ENCODE data around the gene DACH1.

DACH1 gene

DNA sequence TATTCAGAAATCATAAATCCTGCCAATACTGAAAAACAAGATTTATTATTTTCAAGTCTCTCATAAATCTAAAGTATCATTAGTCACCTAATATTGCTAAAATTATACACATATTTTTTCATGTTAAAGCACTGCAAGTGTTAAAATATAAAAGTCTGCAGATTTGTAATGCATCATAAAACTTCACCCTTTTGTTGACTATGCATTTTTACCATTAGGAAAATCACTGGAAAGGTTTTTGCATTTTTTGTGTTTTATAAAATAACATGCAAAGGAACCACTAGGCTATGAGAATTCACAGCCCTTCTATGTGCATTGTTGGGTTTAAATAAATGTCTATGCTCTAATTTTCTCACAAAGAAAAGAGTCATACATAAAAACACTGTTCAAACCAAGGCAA lies 407.3 kb downstream of the DACH1 start:
- no peak overlapping the region for H3K27ac Mint-ChIP-seq (ENCODE audit: low read depth)
- DNase-seq (ENCODE audit: low spot score in 2 of 2) (no peak), ATAC-seq (replicated peaks; ENCODE audit: extremely low read depth, poor library complexity, severe bottlenecking) (no peak)
- no peaks in the 10 kb centered on the region for H3K27me3 Mint-ChIP-seq
- H3K4me1 Mint-ChIP-seq, result no peaks in the 10 kb centered on the region
- H3K36me3 Mint-ChIP-seq (ENCODE audit: insufficient read depth), result no peaks in the 10 kb centered on the region
- no peak overlapping the region for H3K4me3 Mint-ChIP-seq
- peaks cover 5% of the 10 kb centered on the region for H3K9me3 Mint-ChIP-seq

DNA sequence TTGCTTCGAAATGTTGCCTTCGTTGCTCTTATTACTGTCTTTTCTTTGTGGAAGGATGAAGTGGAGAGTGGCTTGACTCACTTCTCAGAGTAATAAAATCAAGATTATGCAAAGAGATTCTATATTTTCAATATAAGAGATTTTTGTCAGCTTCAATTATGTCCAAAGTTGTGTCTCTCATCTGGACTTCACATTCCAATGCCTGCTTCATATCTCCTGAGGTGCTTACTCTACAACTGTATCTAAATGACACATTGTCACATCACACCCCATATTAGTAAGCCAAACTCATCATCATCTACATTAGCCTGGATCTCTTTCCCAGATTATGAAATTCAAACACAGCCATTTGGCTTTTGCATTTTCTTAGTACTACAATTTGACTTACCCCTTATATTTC lies 409.4 kb downstream of the DACH1 start:
- Mint-ChIP-seq H3K27me3 (no peaks in the 10 kb centered on the region), H3K9me3 (no peaks in the 10 kb centered on the region), H3K4me3 (no peak overlapping the region), H3K36me3 (ENCODE audit: insufficient read depth) (no peaks in the 10 kb centered on the region), H3K4me1 (no peaks in the 10 kb centered on the region), H3K27ac (ENCODE audit: low read depth) (no peak overlapping the region)
- ATAC-seq (replicated peaks; ENCODE audit: extremely low read depth, poor library complexity, severe bottlenecking), result no peak
- no peak for DNase-seq (ENCODE audit: low spot score in 2 of 2)

DNA sequence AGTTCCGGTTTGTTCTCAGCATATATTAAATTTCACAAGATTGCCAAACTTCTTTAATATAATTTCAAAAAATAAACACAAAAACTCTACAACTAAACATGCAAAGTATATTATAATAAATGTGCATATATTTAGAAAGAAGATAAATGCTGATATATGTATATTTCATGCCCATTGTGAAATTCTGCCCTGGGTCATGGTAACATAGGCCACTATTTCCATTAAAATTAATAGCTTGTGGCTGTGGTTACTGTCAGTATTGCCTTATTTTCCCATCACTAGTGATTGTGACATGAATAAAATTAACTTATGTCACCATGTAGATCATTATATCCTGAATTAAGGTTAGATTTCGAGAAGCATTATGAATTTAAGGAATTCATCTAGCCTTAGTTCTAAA lies 410.9 kb downstream of the DACH1 start:
- Mint-ChIP-seq H3K27ac (ENCODE audit: low read depth) (no peak overlapping the region), H3K4me3 (no peak overlapping the region), H3K36me3 (ENCODE audit: insufficient read depth) (no peaks in the 10 kb centered on the region), H3K4me1 (no peaks in the 10 kb centered on the region), H3K27me3 (no peaks in the 10 kb centered on the region), H3K9me3 (no peaks in the 10 kb centered on the region)
- ATAC-seq (replicated peaks; ENCODE audit: extremely low read depth, poor library complexity, severe bottlenecking), result no peak
- no peak for DNase-seq (ENCODE audit: low spot score in 2 of 2)

DNA sequence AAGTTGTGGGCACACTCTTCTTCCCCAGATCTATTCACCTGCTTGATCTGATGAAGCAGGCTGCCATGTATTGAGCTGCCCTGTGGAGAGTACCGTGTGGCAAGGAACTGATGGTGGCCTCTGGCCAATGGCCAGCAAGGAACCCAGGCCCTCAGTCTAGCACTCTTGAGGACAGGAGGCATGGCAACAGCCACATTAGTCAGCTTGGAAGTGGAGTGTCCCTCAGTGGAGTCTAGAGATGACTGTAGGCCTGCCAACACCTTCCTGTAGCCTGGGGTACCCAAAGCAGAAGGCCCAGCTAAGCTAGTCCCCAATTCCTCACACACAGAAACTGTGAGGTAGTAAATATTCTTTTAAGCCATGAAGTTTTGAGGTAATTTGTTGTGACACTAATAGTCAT lies 412.5 kb downstream of the DACH1 start:
- Mint-ChIP-seq H3K4me3 (no peak overlapping the region), H3K27me3 (no peaks in the 10 kb centered on the region), H3K9me3 (no peaks in the 10 kb centered on the region), H3K27ac (ENCODE audit: low read depth) (no peak overlapping the region), H3K4me1 (no peaks in the 10 kb centered on the region), H3K36me3 (ENCODE audit: insufficient read depth) (no peaks in the 10 kb centered on the region)
- ATAC-seq (replicated peaks; ENCODE audit: extremely low read depth, poor library complexity, severe bottlenecking) (no peak), DNase-seq (ENCODE audit: low spot score in 2 of 2) (no peak)

DNA sequence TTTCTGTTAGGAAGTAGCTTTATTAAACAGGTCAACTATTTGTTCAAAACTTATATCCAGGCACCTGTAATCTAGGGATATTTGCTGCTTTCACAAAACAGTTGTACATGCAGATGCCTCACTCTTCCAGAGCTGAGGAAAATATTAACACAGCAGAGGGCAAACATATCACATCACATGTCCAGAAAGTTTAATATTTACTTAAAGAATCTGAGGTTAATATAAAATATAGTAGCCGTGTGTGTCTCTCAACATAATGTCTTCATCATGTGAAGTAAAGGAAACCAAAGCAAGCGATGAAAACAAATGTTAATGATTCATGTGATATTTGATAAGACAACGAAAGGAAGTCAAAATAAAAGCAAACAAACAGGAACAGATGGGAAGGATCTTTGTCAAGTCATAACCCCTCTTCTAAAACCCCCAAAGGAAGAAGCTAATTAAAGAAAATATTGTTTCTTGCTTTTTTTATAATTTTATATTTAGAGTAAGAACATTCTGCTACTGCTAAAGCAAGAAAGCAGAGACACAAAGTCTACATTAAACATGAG lies 418.8 kb downstream of the DACH1 start:
- no peak for DNase-seq (ENCODE audit: low spot score in 2 of 2)
- no peaks in the 10 kb centered on the region for H3K4me1 Mint-ChIP-seq
- no peaks in the 10 kb centered on the region for H3K27me3 Mint-ChIP-seq
- H3K9me3 Mint-ChIP-seq, result no peaks in the 10 kb centered on the region
- no peak overlapping the region for H3K27ac Mint-ChIP-seq (ENCODE audit: low read depth)
- ATAC-seq (replicated peaks; ENCODE audit: extremely low read depth, poor library complexity, severe bottlenecking), result no peak
- H3K4me3 Mint-ChIP-seq, result no peak overlapping the region
- no peaks in the 10 kb centered on the region for H3K36me3 Mint-ChIP-seq (ENCODE audit: insufficient read depth)

DNA sequence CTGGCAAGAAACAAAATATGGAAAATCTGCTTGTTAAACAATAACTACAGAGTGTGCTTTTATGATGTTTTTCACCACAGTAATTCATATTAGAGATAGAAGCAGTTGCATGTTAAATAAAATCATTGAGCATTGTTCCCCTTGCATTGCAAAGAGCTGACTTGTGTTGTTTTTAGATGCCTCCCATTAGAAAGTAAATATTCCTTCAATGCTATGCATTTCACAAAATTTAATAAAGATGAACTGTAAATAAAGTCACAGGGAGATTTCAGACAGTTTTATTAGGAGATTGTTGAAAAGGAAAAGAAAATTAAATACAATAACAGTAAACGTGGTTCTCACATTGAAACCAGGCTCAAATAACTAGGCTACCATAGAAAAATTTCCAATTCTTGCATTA lies 429.3 kb downstream of the DACH1 start:
- H3K36me3 Mint-ChIP-seq (ENCODE audit: insufficient read depth), result no peaks in the 10 kb centered on the region

DNA sequence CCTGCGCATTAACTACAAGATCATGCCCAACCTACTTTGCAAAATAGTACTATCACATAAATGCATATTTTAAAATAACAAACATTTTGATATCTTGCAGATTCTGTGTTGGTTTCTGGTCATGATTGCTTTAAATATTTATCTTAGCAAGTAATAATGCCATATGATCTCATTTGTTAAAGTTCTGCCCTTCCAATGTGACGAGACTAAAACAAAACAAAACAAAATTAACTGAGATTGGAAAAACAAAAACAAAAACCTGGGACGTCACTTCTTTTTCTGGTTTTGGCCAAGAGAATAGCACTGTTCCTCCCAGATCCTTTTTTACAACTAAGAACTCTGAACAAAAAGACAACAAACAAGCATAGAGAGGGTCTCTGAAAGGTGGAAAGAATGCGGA lies 436.3 kb downstream of the DACH1 start:
- no peaks in the 10 kb centered on the region for H3K36me3 Mint-ChIP-seq (ENCODE audit: insufficient read depth)
- DNase-seq (ENCODE audit: low spot score in 2 of 2) (no peak), ATAC-seq (replicated peaks; ENCODE audit: extremely low read depth, poor library complexity, severe bottlenecking) (no peak)
- no peaks in the 10 kb centered on the region for H3K4me1 Mint-ChIP-seq
- no peak overlapping the region for H3K27ac Mint-ChIP-seq (ENCODE audit: low read depth)
- H3K9me3 Mint-ChIP-seq, result peaks cover 7% of the 10 kb centered on the region
- no peak overlapping the region for H3K4me3 Mint-ChIP-seq
- H3K27me3 Mint-ChIP-seq, result no peaks in the 10 kb centered on the region

More for the DNA sequence above, 429.3 kb downstream of the DACH1 start:
- H3K4me1 Mint-ChIP-seq, result no peaks in the 10 kb centered on the region
- H3K9me3 Mint-ChIP-seq, result peaks cover 7% of the 10 kb centered on the region
- H3K27ac Mint-ChIP-seq (ENCODE audit: low read depth), result no peak overlapping the region
- H3K27me3 Mint-ChIP-seq, result no peaks in the 10 kb centered on the region
- ATAC-seq (replicated peaks; ENCODE audit: extremely low read depth, poor library complexity, severe bottlenecking), result no peak
- no peak for DNase-seq (ENCODE audit: low spot score in 2 of 2)
- H3K4me3 Mint-ChIP-seq, result no peak overlapping the region

DNA sequence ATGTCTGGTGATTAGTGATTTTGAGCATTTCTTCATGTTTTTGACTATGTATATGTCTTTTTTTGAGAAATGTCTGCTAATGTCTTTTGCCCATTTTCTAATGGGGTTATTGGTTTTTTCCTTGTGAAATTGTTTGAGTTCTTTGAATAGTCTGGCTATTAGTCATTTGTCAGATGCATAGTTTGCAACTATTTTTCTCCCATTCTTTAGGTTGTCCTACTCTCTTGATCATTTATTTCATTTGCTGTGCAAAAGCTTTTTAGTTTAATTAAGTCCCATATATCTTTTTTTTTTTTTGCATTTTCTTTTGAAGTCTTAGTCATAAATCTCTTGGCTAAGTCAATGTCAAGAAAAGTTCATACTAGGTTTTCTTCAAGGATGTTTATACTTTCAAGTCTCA lies 449.8 kb downstream of the DACH1 start:
- Mint-ChIP-seq H3K27ac (ENCODE audit: low read depth) (no peak overlapping the region), H3K4me1 (no peaks in the 10 kb centered on the region), H3K36me3 (ENCODE audit: insufficient read depth) (no peaks in the 10 kb centered on the region), H3K9me3 (peaks cover 28% of the 10 kb centered on the region), H3K4me3 (no peak overlapping the region), H3K27me3 (no peaks in the 10 kb centered on the region)
- ATAC-seq (replicated peaks; ENCODE audit: extremely low read depth, poor library complexity, severe bottlenecking), result no peak
- no peak for DNase-seq (ENCODE audit: low spot score in 2 of 2)

DNA sequence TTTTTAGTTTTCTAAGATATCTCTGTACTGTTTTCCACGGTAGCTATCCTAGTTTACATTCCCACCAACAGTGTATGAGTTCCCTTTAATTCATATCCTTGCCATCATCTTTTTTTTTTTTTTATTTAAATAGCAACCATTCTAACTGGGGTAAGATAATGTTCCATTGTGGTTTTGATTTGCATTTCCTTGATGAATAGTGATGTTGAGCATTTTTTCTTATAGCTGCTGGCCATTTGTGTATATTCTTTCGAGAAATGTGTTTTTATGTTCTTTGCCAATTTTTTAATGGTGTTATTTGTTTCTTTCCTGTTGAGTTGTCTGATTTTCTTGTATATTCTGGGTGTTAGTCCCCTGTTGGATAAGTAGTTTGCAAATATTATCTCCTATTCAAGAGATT lies 454.8 kb downstream of the DACH1 start:
- Mint-ChIP-seq H3K27me3 (no peaks in the 10 kb centered on the region), H3K4me1 (no peaks in the 10 kb centered on the region), H3K9me3 (peaks cover 19% of the 10 kb centered on the region), H3K36me3 (ENCODE audit: insufficient read depth) (peaks cover 1% of the 10 kb centered on the region), H3K4me3 (no peak overlapping the region), H3K27ac (ENCODE audit: low read depth) (no peak overlapping the region)
- ATAC-seq (replicated peaks; ENCODE audit: extremely low read depth, poor library complexity, severe bottlenecking) (no peak), DNase-seq (ENCODE audit: low spot score in 2 of 2) (no peak)

DNA sequence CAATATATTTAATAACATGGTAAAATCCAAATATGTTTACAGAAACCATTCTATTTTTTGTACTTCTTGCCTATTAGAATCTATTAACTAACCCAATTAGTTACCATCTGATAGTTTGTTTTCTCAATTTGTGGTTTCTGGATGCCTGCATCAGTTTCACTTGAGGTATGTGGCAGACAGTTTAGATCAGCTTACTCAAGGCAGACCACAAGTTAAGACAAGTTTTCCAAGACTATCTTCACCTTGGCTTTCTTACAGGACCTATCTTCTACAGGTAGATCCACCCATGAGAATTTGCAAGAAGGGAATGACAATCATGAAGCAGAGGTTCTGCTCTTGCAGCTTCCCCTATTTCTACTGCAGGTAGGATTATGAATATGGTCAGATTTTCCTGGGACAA lies 458.6 kb downstream of the DACH1 start:
- H3K4me3 Mint-ChIP-seq, result no peak overlapping the region
- no peak overlapping the region for H3K27ac Mint-ChIP-seq (ENCODE audit: low read depth)
- H3K9me3 Mint-ChIP-seq, result peaks cover 28% of the 10 kb centered on the region
- ATAC-seq (replicated peaks; ENCODE audit: extremely low read depth, poor library complexity, severe bottlenecking) (no peak), DNase-seq (ENCODE audit: low spot score in 2 of 2) (no peak)
- H3K27me3 Mint-ChIP-seq, result no peaks in the 10 kb centered on the region
- H3K4me1 Mint-ChIP-seq, result no peaks in the 10 kb centered on the region
- H3K36me3 Mint-ChIP-seq (ENCODE audit: insufficient read depth), result peaks cover 1% of the 10 kb centered on the region

DNA sequence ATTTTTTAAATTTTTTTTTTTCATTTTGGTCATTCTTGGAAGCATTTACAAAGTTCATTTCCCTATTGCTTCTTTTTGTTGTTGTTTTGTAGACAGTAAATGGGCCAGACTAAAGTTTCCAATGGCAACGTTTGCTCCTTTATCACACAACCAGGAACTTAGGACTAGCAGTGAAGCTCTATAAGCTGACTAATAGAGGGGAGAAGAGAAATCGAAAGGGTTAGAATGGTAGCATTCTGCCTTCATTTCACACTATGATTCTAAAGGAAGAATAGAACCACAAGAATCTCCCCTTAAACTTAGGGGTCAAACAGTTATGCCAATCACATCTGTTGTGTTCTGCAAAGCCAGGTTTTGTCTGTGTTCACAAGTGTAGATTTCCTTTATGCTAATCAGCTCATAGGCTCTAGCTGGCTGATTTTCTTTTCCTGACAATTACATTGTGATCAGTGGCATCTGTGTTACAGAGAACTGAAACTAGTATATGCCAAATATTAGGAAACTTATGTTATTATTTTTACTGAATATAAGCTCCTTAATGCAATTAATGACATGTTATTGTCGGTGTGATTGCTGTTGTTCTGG lies 467.3 kb downstream of the DACH1 start:
- no peak overlapping the region for H3K4me3 Mint-ChIP-seq
- no peak for DNase-seq (ENCODE audit: low spot score in 2 of 2)
- no peaks in the 10 kb centered on the region for H3K36me3 Mint-ChIP-seq (ENCODE audit: insufficient read depth)

DNA sequence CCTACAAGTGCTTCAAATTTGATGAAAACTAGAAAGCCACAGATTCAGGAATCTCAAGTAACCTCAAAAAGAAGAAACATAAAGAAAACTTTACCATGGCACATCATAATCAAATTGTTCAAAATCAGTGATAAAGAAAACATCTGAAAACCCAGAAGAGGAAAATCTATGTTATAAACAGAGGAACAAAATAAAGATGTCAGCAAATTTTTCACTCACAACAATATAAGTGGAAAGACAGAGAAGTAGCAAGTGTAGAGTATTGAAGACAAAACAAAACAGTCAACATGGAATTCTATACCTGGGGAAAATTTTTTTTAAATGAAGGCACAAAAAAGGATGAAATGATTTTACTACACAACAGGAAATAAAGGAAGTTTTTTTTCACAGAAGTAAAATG lies 470.9 kb downstream of the DACH1 start:
- Mint-ChIP-seq H3K27ac (ENCODE audit: low read depth) (no peak overlapping the region), H3K4me3 (no peak overlapping the region), H3K36me3 (ENCODE audit: insufficient read depth) (no peaks in the 10 kb centered on the region), H3K4me1 (no peaks in the 10 kb centered on the region), H3K27me3 (no peaks in the 10 kb centered on the region), H3K9me3 (peaks cover 16% of the 10 kb centered on the region)
- no peak for DNase-seq (ENCODE audit: low spot score in 2 of 2)
- ATAC-seq (replicated peaks; ENCODE audit: extremely low read depth, poor library complexity, severe bottlenecking), result no peak

More for the DNA sequence above, 467.3 kb downstream of the DACH1 start:
- Mint-ChIP-seq H3K27ac (ENCODE audit: low read depth) (no peak overlapping the region), H3K9me3 (peaks cover 27% of the 10 kb centered on the region), H3K27me3 (no peaks in the 10 kb centered on the region), H3K4me1 (no peaks in the 10 kb centered on the region)
- ATAC-seq (replicated peaks; ENCODE audit: extremely low read depth, poor library complexity, severe bottlenecking), result no peak

DNA sequence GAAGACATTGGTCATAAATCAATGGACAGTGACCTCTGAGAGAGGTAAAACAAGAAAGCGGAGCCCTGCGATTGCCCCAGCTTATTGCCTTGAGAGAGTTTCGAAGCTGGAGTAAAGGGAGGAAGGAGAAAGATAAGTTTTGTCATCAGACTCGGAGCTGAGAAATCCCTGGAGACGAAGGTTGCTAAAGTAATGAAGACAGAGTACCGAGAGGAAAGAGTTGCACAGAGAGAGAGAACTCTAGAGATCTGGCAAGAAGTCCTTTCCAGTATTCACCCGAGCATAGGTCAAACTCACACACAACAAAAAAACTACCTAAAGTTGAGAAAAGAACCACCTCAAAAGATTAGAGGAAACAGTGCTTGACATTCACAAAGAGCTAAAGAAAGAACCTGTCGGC lies 472.0 kb downstream of the DACH1 start:
- no peak overlapping the region for H3K4me3 Mint-ChIP-seq
- H3K27me3 Mint-ChIP-seq, result no peaks in the 10 kb centered on the region
- no peaks in the 10 kb centered on the region for H3K36me3 Mint-ChIP-seq (ENCODE audit: insufficient read depth)
- no peak overlapping the region for H3K27ac Mint-ChIP-seq (ENCODE audit: low read depth)
- H3K4me1 Mint-ChIP-seq, result no peaks in the 10 kb centered on the region
- no peak for ATAC-seq (replicated peaks; ENCODE audit: extremely low read depth, poor library complexity, severe bottlenecking)
- DNase-seq (ENCODE audit: low spot score in 2 of 2), result no peak
- H3K9me3 Mint-ChIP-seq, result peaks cover 16% of the 10 kb centered on the region
